Erythroblast (primary cell): Measurements from ENCODE around the gene ELOVL6.

Experiments
- GATA1 ChIP-seq: IDR thresholded peaks from 2 replicates; pipeline ENCODE4 v1.6.1; 2011; ENCODE audit warnings: low read depth, mild to moderate bottlenecking, control low read depth, low read length, moderate library complexity
- POLR2A ChIP-seq: IDR thresholded peaks from 2 replicates; pipeline ENCODE4 v1.6.1; 2011; ENCODE audit warnings: mild to moderate bottlenecking, low read length

DNA sequence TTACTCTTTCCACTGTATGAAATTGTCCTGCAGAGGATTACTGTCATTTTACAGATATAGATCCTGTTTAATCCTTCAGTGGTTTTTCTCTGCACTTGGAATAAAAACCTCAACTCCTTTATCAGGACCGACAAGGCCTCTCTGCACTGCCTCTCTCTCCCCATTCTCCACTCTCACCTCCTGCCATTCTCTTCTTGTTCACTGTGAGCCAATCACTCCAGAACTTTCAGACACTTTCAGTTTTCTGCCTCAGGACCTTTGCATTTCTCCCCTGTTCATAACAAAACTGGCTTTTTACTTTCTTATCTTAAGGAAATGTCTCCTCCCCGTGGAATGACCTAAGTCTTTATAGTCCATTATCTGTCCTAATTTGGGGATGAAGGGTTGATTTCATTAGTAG is 137.3 kb downstream of the ELOVL6 start:
- no peak for TF ChIP-seq POLR2A
- no peak for TF ChIP-seq GATA1
